Measurements from ENCODE around the gene GPR148. TPM values are rescaled to one million over a fixed set of nuclear protein-coding genes. Genes with fewer than 3 reads are reported as not detected.

GPR148 gene
- total and polyA plus RNA-seq, 3 experiments from 2014 or later: not detected

DNA sequence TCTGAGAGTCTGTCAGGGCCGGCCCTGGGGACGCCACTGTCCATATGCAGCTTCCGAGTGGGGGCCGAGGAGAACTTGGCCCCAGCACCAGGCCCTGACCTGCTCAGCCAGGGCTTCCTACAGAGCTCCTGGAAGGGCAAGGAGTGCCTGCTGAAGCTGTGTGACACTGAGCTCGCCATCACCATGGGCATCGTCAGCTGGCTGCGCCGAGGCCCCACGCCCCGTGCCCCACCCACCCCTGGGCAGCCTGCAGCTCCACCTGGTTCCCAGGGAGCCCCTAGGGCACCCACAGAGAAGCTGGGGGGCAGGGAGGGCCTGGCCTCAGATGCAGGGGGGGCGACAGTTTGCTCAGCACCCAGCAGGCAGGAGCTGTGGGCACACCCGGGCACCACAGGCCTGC, 34.5 kb downstream of the GPR148 start:
- no peak overlapping the region for H3K27ac ChIP-seq (ENCODE audit: low read depth, low read length)
- H3K36me3 Mint-ChIP-seq: no peaks in the 10 kb centered on the region
- no peaks in the 10 kb centered on the region for H3K9me3 Mint-ChIP-seq
- H3K27me3 ChIP-seq (ENCODE audit: insufficient read depth, low read length, poor library complexity, severe bottlenecking): no peaks in the 10 kb centered on the region
- H3K27me3 Mint-ChIP-seq: peaks cover 19 to 50% of the 10 kb centered on the region in 2 donors
- POLR2A ChIA-PET: no interaction called here
- no peaks in the 10 kb centered on the region for H3K4me1 Mint-ChIP-seq
- no peak overlapping the region for H3K4me3 ChIP-seq (ENCODE audit: low read length)
- no peak overlapping the region for H3K4me3 Mint-ChIP-seq
- H3K4me1 ChIP-seq (ENCODE audit: insufficient read depth, low read length): no peaks in the 10 kb centered on the region
- no peak for DNase-seq
- H3K36me3 ChIP-seq (ENCODE audit: insufficient read depth, low read length): no peaks in the 10 kb centered on the region
- no peak overlapping the region for H3K27ac Mint-ChIP-seq
- no peaks in the 10 kb centered on the region for H3K9me3 ChIP-seq (ENCODE audit: low read length)
- CTCF ChIA-PET: interaction anchor here (1.3 kb wide), 1 partner anchor 34 kb away, joined by 4 read pairs; no protein-coding TSS in a partner anchor

DNA sequence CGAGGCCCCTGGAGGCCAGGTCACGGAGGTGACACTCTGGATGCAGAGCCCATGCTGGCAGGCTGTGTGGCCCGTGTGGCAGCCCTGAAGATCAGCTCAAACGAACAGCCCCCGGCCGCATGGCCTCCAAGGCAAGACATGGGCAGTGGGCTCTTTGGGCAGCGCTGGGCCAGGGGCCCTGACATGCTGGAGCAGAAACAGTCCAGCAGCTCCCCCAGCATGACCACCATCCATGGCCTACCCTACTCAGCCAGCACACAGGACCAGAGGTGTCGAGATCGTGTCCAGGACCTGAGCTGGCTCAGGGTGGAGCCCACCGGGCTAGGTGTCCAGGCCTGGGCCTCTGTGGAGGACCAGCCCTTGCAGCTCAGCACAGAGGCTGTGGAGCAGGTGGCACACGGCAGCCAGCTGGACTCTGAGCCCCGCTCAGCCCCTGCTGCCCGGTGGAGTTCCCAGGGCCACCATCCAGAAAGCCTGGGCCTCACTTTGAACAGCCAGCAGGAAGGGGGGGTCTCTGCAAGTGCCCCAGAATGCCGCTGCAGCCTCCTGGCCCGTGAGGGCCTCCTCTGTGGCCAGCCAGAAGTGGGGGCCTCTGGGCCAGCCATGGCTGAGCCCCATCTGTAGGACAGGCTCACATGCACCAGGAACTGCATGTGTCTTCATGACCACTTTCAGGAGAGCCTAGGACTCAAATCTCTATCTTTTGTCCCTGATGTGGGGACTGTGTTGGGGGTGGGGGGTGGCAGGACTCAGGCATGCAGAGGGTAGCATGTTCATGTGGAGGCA, 35.4 kb downstream of the GPR148 start:
- Mint-ChIP-seq H3K27me3 (peaks cover 18 to 44% of the 10 kb centered on the region in 2 donors), H3K9me3 (no peaks in the 10 kb centered on the region), H3K4me1 (no peaks in the 10 kb centered on the region), H3K4me3 (no peak overlapping the region), H3K36me3 (no peaks in the 10 kb centered on the region), H3K27ac (no peak overlapping the region)
- no peak overlapping the region for H3K4me3 ChIP-seq (ENCODE audit: low read length)
- H3K36me3 ChIP-seq (ENCODE audit: insufficient read depth, low read length): no peaks in the 10 kb centered on the region
- no peak for DNase-seq
- no peaks in the 10 kb centered on the region for H3K4me1 ChIP-seq (ENCODE audit: insufficient read depth, low read length)
- no peak overlapping the region for H3K27ac ChIP-seq (ENCODE audit: low read depth, low read length)
- no peaks in the 10 kb centered on the region for H3K9me3 ChIP-seq (ENCODE audit: low read length)
- peaks cover 2% of the 10 kb centered on the region for H3K27me3 ChIP-seq (ENCODE audit: insufficient read depth, low read length, poor library complexity, severe bottlenecking)
- POLR2A ChIA-PET: no interaction called here
- CTCF ChIA-PET: interaction anchor here (1.3 kb wide), 1 partner anchor 33 kb away, joined by 4 read pairs; no protein-coding TSS in a partner anchor

DNA sequence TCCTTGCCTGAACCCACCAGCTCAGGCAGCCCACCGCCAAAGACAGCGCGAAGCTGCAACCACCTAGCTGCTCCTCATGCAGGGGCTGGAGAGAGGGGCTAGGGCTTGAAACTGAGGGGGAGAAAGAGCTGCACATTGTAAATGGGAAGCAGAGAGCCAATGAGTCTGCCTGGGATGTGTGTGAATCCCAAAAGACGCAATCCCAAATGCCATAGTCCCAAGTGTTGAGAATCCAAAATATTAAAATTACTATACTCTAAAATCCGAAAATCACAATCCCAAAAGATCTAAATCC, 35.9 kb downstream of the GPR148 start:
- Mint-ChIP-seq H3K27me3 (peaks cover 17 to 45% of the 10 kb centered on the region in 2 donors), H3K4me1 (no peaks in the 10 kb centered on the region), H3K36me3 (no peaks in the 10 kb centered on the region), H3K4me3 (no peak overlapping the region), H3K9me3 (no peaks in the 10 kb centered on the region), H3K27ac (no peak overlapping the region)
- no peaks in the 10 kb centered on the region for H3K36me3 ChIP-seq (ENCODE audit: insufficient read depth, low read length)
- no peak overlapping the region for H3K27ac ChIP-seq (ENCODE audit: low read depth, low read length)
- H3K9me3 ChIP-seq (ENCODE audit: low read length): no peaks in the 10 kb centered on the region
- no peaks in the 10 kb centered on the region for H3K4me1 ChIP-seq (ENCODE audit: insufficient read depth, low read length)
- no peak for DNase-seq
- ChIA-PET POLR2A (no interaction called here), CTCF (no interaction called here)
- H3K4me3 ChIP-seq (ENCODE audit: low read length): no peak overlapping the region
- peaks cover 6% of the 10 kb centered on the region for H3K27me3 ChIP-seq (ENCODE audit: insufficient read depth, low read length, poor library complexity, severe bottlenecking)

DNA sequence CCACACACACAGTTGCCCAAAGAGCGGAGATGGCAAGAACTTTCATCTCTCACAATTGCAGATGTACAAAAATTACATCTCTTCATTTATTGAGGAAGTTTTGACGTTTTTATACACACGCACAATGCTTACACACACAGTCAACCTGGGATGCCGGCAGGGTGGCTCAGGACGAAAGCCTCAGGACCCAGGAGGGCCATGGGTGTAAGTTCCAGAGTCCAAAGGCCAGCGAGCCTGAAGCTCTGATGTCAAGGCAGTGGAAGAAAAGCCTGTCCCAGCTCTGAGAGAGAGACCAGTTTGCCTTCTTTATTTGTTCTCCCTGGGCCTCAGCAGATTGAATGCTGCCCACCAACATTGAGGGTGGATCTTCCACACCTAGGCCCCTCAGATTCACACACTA, 36.6 kb downstream of the GPR148 start:
- Histone ChIP-seq H3K4me3 (ENCODE audit: low read length) (no peak overlapping the region), H3K27ac (ENCODE audit: low read depth, low read length) (no peak overlapping the region), H3K36me3 (ENCODE audit: insufficient read depth, low read length) (no peaks in the 10 kb centered on the region), H3K27me3 (ENCODE audit: insufficient read depth, low read length, poor library complexity, severe bottlenecking) (peaks cover 6% of the 10 kb centered on the region), H3K9me3 (ENCODE audit: low read length) (no peaks in the 10 kb centered on the region), H3K4me1 (ENCODE audit: insufficient read depth, low read length) (no peaks in the 10 kb centered on the region)
- DNase-seq: no peak
- CTCF ChIA-PET: no interaction called here
- no peaks in the 10 kb centered on the region for H3K36me3 Mint-ChIP-seq
- H3K4me3 Mint-ChIP-seq: no peak overlapping the region
- H3K27ac Mint-ChIP-seq: no peak overlapping the region
- POLR2A ChIA-PET: no interaction called here
- no peaks in the 10 kb centered on the region for H3K9me3 Mint-ChIP-seq
- no peaks in the 10 kb centered on the region for H3K4me1 Mint-ChIP-seq
- H3K27me3 Mint-ChIP-seq: peaks cover 18 to 44% of the 10 kb centered on the region in 2 donors

DNA sequence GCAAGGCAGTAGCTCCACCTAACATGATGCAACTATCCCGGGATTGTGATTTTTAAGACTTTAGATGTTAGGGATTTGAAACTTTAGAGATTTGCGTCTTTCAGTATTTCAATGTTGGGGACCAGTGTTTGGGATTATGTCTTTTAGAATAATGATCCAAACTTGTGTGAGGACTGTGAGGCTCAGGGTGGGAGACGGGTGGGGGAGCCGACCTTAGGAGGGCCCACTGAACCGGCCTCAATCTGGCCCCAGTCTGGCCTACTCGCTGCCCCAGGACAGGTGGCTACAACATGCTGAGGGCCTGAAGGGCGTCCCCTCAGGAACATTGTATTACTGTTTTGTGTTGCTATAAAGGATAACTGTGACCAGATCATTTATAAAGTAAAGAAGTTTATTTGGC, 37.2 kb downstream of the GPR148 start:
- Mint-ChIP-seq H3K27me3 (peaks cover 18 to 41% of the 10 kb centered on the region in 2 donors), H3K27ac (no peak overlapping the region), H3K9me3 (no peaks in the 10 kb centered on the region), H3K36me3 (no peaks in the 10 kb centered on the region), H3K4me1 (no peaks in the 10 kb centered on the region), H3K4me3 (no peak overlapping the region)
- H3K9me3 ChIP-seq (ENCODE audit: low read length): no peaks in the 10 kb centered on the region
- ChIA-PET CTCF (no interaction called here), POLR2A (no interaction called here)
- no peak for DNase-seq
- no peak overlapping the region for H3K4me3 ChIP-seq (ENCODE audit: low read length)
- no peak overlapping the region for H3K27ac ChIP-seq (ENCODE audit: low read depth, low read length)
- H3K27me3 ChIP-seq (ENCODE audit: insufficient read depth, low read length, poor library complexity, severe bottlenecking): peaks cover 6% of the 10 kb centered on the region
- H3K4me1 ChIP-seq (ENCODE audit: insufficient read depth, low read length): no peaks in the 10 kb centered on the region
- no peaks in the 10 kb centered on the region for H3K36me3 ChIP-seq (ENCODE audit: insufficient read depth, low read length)

DNA sequence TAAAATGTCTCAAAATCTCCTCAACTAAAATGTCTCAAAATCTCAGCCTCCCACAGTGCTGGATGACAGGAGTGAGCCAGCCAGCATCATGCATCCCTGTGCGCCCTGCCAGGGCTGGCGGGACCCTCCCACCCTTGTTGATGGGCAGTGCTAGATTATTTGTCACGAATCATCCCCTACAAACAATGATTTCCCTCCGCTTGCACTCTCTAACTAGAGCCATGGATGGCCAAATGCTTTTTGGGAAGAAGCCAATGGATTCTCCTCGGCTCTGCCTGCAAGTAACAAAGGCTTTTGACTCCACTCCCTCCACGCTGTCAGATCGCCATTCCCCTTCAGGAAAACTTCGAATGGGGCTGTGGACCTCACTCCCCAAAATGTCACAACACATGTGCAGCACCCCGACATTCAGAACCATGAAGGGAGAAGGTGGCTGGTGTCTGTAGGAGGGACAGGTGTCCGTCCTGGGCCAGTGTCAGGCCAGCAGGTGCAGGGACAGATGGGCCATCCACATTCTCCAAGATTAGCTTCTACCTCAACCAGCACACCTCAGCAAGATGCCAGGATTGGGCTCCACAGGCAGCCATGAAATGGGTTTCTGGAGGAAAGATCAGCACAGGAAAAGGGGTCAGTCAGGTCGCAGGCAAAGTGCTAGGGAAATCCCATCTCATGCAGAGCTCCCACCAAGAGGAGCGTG, 38.0 kb downstream of the GPR148 start:
- no peak for DNase-seq
- Histone ChIP-seq H3K27ac (ENCODE audit: low read depth, low read length) (no peak overlapping the region), H3K4me1 (ENCODE audit: insufficient read depth, low read length) (no peaks in the 10 kb centered on the region), H3K9me3 (ENCODE audit: low read length) (no peaks in the 10 kb centered on the region), H3K4me3 (ENCODE audit: low read length) (no peak overlapping the region), H3K27me3 (ENCODE audit: insufficient read depth, low read length, poor library complexity, severe bottlenecking) (peaks cover 6% of the 10 kb centered on the region), H3K36me3 (ENCODE audit: insufficient read depth, low read length) (no peaks in the 10 kb centered on the region)
- Mint-ChIP-seq H3K9me3 (peaks cover 0 to under 1% (median 0%) of the 10 kb centered on the region in 5 donors), H3K36me3 (no peaks in the 10 kb centered on the region), H3K27ac (no peak overlapping the region), H3K4me1 (no peaks in the 10 kb centered on the region), H3K27me3 (peaks cover 20 to 36% of the 10 kb centered on the region in 2 donors), H3K4me3 (no peak overlapping the region)
- POLR2A ChIA-PET: no interaction called here
- CTCF ChIA-PET: no interaction called here

DNA sequence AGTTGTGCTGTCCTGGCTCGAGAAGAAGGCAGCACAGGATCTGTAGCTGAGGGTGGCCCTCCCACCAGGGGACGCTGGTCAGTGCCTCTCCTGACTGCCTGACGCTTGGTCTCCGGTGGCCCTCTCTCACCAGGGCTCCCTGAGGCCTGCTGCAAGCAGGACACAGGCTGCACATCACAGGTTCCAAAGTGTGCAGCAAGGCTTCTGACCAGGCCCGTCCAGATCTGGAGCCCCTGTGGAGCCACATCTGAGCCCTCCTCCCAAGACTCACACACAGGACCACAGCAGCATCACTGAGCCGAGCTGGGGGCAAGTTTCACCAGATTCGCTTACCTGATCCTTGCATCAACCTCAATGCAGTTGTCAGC, 38.5 kb downstream of the GPR148 start:
- H3K4me3 Mint-ChIP-seq: no peak overlapping the region
- peaks cover 20 to 36% of the 10 kb centered on the region in 2 donors for H3K27me3 Mint-ChIP-seq
- no peaks in the 10 kb centered on the region for H3K9me3 ChIP-seq (ENCODE audit: low read length)
- DNase-seq: no peak
- CTCF ChIA-PET: no interaction called here
- POLR2A ChIA-PET: no interaction called here
- no peaks in the 10 kb centered on the region for H3K4me1 Mint-ChIP-seq
- peaks cover 0 to 3% (median 0%) of the 10 kb centered on the region in 5 donors for H3K9me3 Mint-ChIP-seq
- no peak overlapping the region for H3K4me3 ChIP-seq (ENCODE audit: low read length)
- H3K27me3 ChIP-seq (ENCODE audit: insufficient read depth, low read length, poor library complexity, severe bottlenecking): peaks cover 6% of the 10 kb centered on the region
- H3K4me1 ChIP-seq (ENCODE audit: insufficient read depth, low read length): no peaks in the 10 kb centered on the region
- H3K36me3 ChIP-seq (ENCODE audit: insufficient read depth, low read length): no peaks in the 10 kb centered on the region
- no peaks in the 10 kb centered on the region for H3K36me3 Mint-ChIP-seq
- no peak overlapping the region for H3K27ac Mint-ChIP-seq
- no peak overlapping the region for H3K27ac ChIP-seq (ENCODE audit: low read depth, low read length)

DNA sequence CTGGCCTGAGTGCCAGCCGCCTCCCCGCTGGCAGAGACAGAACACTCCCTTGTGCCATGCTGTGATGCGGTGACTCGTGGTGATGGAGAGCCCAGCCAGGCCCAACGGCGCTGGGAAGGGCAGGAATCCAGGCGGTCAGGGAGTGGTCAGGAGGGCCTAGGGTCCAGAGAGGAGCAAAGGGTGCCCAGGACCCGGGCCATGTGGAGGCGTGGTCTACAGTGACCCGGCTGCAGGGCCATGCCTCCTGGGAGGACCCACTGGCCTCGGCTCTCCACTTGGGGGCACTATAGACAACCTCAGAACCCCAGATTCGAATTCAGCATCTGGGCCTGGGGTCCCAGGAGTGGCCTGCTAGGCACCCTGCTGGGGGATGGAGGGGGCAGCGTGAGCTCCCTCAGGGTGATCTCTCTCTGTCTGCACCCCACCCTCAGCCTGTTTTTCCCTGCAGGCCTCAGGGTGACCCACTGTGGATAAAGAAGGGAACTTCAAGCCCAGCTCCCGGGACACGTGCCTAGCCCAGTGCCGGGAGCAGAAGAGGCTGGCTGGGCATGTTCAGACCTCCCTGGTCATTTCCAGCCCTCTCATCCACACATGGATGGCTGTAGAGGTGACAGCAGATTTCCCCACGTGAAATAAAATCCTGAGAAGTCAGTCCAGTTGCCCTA, 39.5 kb downstream of the GPR148 start:
- no peak overlapping the region for H3K27ac Mint-ChIP-seq
- Histone ChIP-seq H3K27ac (ENCODE audit: low read depth, low read length) (no peak overlapping the region), H3K36me3 (ENCODE audit: insufficient read depth, low read length) (no peaks in the 10 kb centered on the region), H3K27me3 (ENCODE audit: insufficient read depth, low read length, poor library complexity, severe bottlenecking) (peaks cover 6% of the 10 kb centered on the region), H3K4me1 (ENCODE audit: insufficient read depth, low read length) (no peaks in the 10 kb centered on the region), H3K4me3 (ENCODE audit: low read length) (no peak overlapping the region), H3K9me3 (ENCODE audit: low read length) (no peaks in the 10 kb centered on the region)
- no peaks in the 10 kb centered on the region for H3K36me3 Mint-ChIP-seq
- H3K9me3 Mint-ChIP-seq: peaks cover 0 to 3% (median 0%) of the 10 kb centered on the region in 5 donors
- no peaks in the 10 kb centered on the region for H3K4me1 Mint-ChIP-seq
- ChIA-PET CTCF (no interaction called here), POLR2A (no interaction called here)
- H3K27me3 Mint-ChIP-seq: peaks cover 20 to 43% of the 10 kb centered on the region in 2 donors
- no peak for DNase-seq
- H3K4me3 Mint-ChIP-seq: no peak overlapping the region

Data from CD8-positive, alpha-beta memory T cell (primary cell).